Heart right ventricle (tissue), 16 donors: Measurements from ENCODE around the gene LDLRAD4. TPM values are rescaled to one million over a fixed set of nuclear protein-coding genes. Genes with fewer than 3 reads are reported as not detected.

Experiments used
- ATAC-seq, 8 donors: fragments of 200-7000 bp; cut with Tn5 transposase; one replicate each; pipeline ENCODE4 v1.9.1; 2020; ENCODE audit warnings: mild to moderate bottlenecking in 8 of 8, moderate library complexity in 8 of 8, moderate number of reproducible peaks in 1 of 8
- DNase-seq, 2 donors: peaks; one replicate each; pipeline ENCODE4 v3.0.0-alpha.2; 2020
- H3K27ac ChIP-seq, 10 donors: fragments of 200-600 bp; sonication (generic) in 2 of 10; one replicate each; pipeline versions ENCODE4 v1.5.0 to v1.8.0; 2020 to 2022; ENCODE audit warnings: mild to moderate bottlenecking in 3 of 10
- H3K27me3 ChIP-seq, 7 donors: fragments of 200-600 bp; one replicate each; pipeline ENCODE4 v1.8.0; 2021 to 2022; ENCODE audit warnings: mild to moderate bottlenecking in 2 of 7
- H3K36me3 ChIP-seq, 9 donors: fragments of 200-600 bp; sonication (generic) in 1 of 9; one replicate each; pipeline versions ENCODE4 v1.5.0 to v1.8.0; 2020 to 2022; ENCODE audit warnings: mild to moderate bottlenecking in 2 of 9
- H3K4me1 ChIP-seq, 9 donors: fragments of 200-600 bp; sonication (generic) in 1 of 9; one replicate each; pipeline versions ENCODE4 v1.5.0 to v1.8.0; 2020 to 2022; ENCODE audit warnings: mild to moderate bottlenecking in 4 of 9
- H3K4me3 ChIP-seq, 10 donors: fragments of 200-600 bp; sonication (generic) in 2 of 10; one replicate each; pipeline versions ENCODE4 v1.5.0 to v1.8.0; 2020 to 2022; ENCODE audit warnings: mild to moderate bottlenecking in 7 of 10, moderate library complexity in 2 of 10
- H3K9me3 ChIP-seq, 11 donors: fragments of 200-600 bp in 10 of 11; sonication (generic) in 2 of 11; one replicate each; pipeline versions ENCODE4 v1.5.0 to v1.8.0; 2013 to 2022; ENCODE audit warnings: mild to moderate bottlenecking in 2 of 11, control low read depth in 1 of 11, moderate library complexity in 1 of 11
- WGBS, 2 donors: extraction: QIAGEN DNeasy Blood & Tissue Kit; methylation state at CpG; one replicate each; pipeline ENCODE4 v1.1.7; 2013; ENCODE audit warnings: inconsistent platforms in 1 of 2; 5-methylcytosine and 5-hydroxymethylcytosine counted together
- intact Hi-C, 10 donors: fragments of 100-400 bp; cut with DNase I; formaldehyde crosslinking; loops; one replicate each; pipeline versions ENCODE4 v1.11.1 to v1.14.2; 2022
- polyA plus RNA-seq, 2 donors: library from polyadenylated mRNA; stranded (reverse); fragments of 200-250 nt; gene quantifications; one replicate each; pipeline ENCODE4 v1.2.3, GENCODE V29; 2013
- total RNA-seq, 10 donors: library from RNA; stranded (reverse); fragmentation: NEBNext Ultra II Directional in 3 of 10; extraction: Animal tissue kit (Norgen Biotek cat#: 25700) in 3 of 10; gene quantifications; one replicate each; pipeline versions ENCODE4 v1.2.1 to v1.2.4, GENCODE V29; 2021 to 2023
- TF ChIP-seq, protein P1 (sequence below), 9 donors: fragments of 200-600 bp; sonication (generic) in 2 of 9; IDR thresholded peaks; one replicate each; pipeline versions ENCODE4 v1.5.0 to v1.8.0; 2021 to 2022; ENCODE audit warnings: antibody characterized with exemption in 9 of 9, mild to moderate bottlenecking in 5 of 9, moderate library complexity in 1 of 9
- donor health status: Arrhythmogenic right ventricular cardiomyopathy.
- donor health status: ischemic (EF 13 %, LVEDD 7.1; RV severe dilation, severe dysfunction).
- donor health status: healthy with polysubstance abuse.
- donor health status: DM: no; HTN: yes; CAD: no.
- donor health status: DM: no; HTN: no; CAD: no.
- donor health status: ischemic (EF 25% LVEDD 6.9; RV normal size, moderate dysfunction).
- donor health status: ischemic (EF 25% LVEDD 5.7; RV mildly dilated, moderate dysfunction).
- donor health status: healthy.
- donor health status: DM: yes; HTN: yes; CAD: no.
- donor health status: Ischemic cardiomyopathy.
- donor health status: ischemic (EF 35%, LVEDD 5.7; RV mildly dilated, moderate dysfunction).
- donor health status: nonischemic (EF 11% LVEDD 7.7; RV severe dilation, severe dysfunction).
- donor health status: DM: yes; HTN: yes; CAD: no.
- donor health status: PGD.
- donor health status: ischemic (EF 29% LVEDD 5.4; RV normal size, mild dysfunction).
- donor health status: nonischemic (EF 23%, LVEDD 6.1; RV moderate dilation, normal function).

Gene LDLRAD4
- total and polyA plus RNA-seq, 12 donors: 5.4 to 74.6 (median 34.6) TPM

GRCh38 chr18:13641551-13642439, 423.2 kb downstream of the LDLRAD4 start:
- TF ChIP-seq, protein P1, sequence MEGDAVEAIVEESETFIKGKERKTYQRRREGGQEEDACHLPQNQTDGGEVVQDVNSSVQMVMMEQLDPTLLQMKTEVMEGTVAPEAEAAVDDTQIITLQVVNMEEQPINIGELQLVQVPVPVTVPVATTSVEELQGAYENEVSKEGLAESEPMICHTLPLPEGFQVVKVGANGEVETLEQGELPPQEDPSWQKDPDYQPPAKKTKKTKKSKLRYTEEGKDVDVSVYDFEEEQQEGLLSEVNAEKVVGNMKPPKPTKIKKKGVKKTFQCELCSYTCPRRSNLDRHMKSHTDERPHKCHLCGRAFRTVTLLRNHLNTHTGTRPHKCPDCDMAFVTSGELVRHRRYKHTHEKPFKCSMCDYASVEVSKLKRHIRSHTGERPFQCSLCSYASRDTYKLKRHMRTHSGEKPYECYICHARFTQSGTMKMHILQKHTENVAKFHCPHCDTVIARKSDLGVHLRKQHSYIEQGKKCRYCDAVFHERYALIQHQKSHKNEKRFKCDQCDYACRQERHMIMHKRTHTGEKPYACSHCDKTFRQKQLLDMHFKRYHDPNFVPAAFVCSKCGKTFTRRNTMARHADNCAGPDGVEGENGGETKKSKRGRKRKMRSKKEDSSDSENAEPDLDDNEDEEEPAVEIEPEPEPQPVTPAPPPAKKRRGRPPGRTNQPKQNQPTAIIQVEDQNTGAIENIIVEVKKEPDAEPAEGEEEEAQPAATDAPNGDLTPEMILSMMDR (IDR thresholded peaks at IDR 0.05): peak in 3 of 9 donors; percentile 7 to 28 (median 21)
- peaks cover 11 to 51% (median 27%) of the 10 kb centered on the region in 9 donors for H3K4me1 ChIP-seq
- peaks cover 0 to 12% (median 0%) of the 10 kb centered on the region in 7 donors for H3K27me3 ChIP-seq
- peaks cover 0 to 20% (median 6%) of the 10 kb centered on the region in 9 donors for H3K36me3 ChIP-seq
- 28 to 35% methylated on average over 82 to 84 of the region's 84 CpGs for WGBS, 2 donors
- H3K4me3 ChIP-seq: peak overlapping the region in 9 of 10 donors; percentile 27 to 53 (median 46)
- DNase-seq: peak; percentile 55 to 64
- intact Hi-C loops: loop anchor here in 3 of 10 donors (5.0 to 10.0 kb wide), 2 partner anchors 83 to 86 kb away; partner anchors contain the start of genes FAM210A (in 3 of the 3) and RNMT (in 3 of the 3)
- ATAC-seq: peak; percentile 70 to 84 (median 78)
- peak overlapping the region; percentile 63 to 91 (median 82) for H3K27ac ChIP-seq
- H3K9me3 ChIP-seq: no peaks in the 10 kb centered on the region

- DNase-seq (no peak), ATAC-seq (no peak)
- peaks cover 0 to 26% (median 6%) of the 10 kb centered on the region in 9 donors for H3K36me3 ChIP-seq
- TF ChIP-seq, protein P1 (IDR thresholded peaks at IDR 0.05): no peak
- intact Hi-C loops: loop anchor here in 3 of 10 donors (5.0 to 10.0 kb wide), 2 partner anchors 82 to 85 kb away; partner anchors contain the start of genes FAM210A (in 3 of the 3) and RNMT (in 3 of the 3)
- no peaks in the 10 kb centered on the region for H3K9me3 ChIP-seq
- peaks cover 0 to 12% (median 0%) of the 10 kb centered on the region in 7 donors for H3K27me3 ChIP-seq
- H3K27ac ChIP-seq: peak overlapping the region; percentile 63 to 91 (median 82)
- 92 to 94% methylated on average over 15 of the region's 15 CpGs for WGBS, 2 donors
- peaks cover 11 to 51% (median 27%) of the 10 kb centered on the region in 9 donors for H3K4me1 ChIP-seq
- peak overlapping the region in 6 of 10 donors; percentile 31 to 53 (median 48) for H3K4me3 ChIP-seq
These were observed 423.9 kb downstream of the LDLRAD4 start for GRCh38 chr18:13642440-13642827.

GRCh38 chr18:13643261-13643751, 424.7 kb downstream of the LDLRAD4 start:
- Histone ChIP-seq H3K27me3 (peaks cover 0 to 12% (median 0%) of the 10 kb centered on the region in 7 donors), H3K27ac (no peak overlapping the region), H3K36me3 (peaks cover 0 to 29% (median 6%) of the 10 kb centered on the region in 9 donors), H3K4me3 (no peak overlapping the region), H3K9me3 (no peaks in the 10 kb centered on the region), H3K4me1 (peaks cover 11 to 50% (median 26%) of the 10 kb centered on the region in 9 donors)
- ATAC-seq: no peak
- WGBS, 2 donors: 77 to 81% methylated on average over 15 to 16 of the region's 16 CpGs
- TF ChIP-seq, protein P1 (IDR thresholded peaks at IDR 0.05): no peak
- intact Hi-C loops: loop anchor here in 3 of 10 donors (5.0 to 10.0 kb wide), 2 partner anchors 81 to 84 kb away; partner anchors contain the start of genes FAM210A (in 3 of the 3) and RNMT (in 3 of the 3)
- no peak for DNase-seq

DNA sequence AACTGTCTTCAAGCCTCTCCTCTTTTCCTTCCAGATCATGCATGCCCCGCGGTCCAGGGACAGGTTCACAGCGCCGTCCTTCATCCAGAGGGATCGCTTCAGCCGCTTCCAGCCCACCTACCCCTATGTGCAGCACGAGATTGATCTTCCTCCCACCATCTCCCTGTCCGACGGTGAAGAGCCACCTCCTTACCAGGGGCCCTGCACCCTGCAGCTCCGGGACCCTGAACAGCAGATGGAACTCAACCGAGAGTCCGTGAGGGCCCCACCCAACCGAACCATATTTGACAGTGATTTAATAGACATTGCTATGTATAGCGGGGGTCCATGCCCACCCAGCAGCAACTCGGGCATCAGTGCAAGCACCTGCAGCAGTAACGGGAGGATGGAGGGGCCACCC, 426.5 kb downstream of the LDLRAD4 start:
- Histone ChIP-seq H3K36me3 (peaks cover 0 to 30% (median 6%) of the 10 kb centered on the region in 9 donors), H3K4me3 (no peak overlapping the region), H3K27me3 (peaks cover 0 to 12% (median 0%) of the 10 kb centered on the region in 7 donors), H3K4me1 (peaks cover 8 to 32% (median 17%) of the 10 kb centered on the region in 9 donors), H3K9me3 (no peaks in the 10 kb centered on the region), H3K27ac (no peak overlapping the region)
- TF ChIP-seq, protein P1 (IDR thresholded peaks at IDR 0.05): no peak
- DNase-seq (no peak), ATAC-seq (no peak)
- 96 to 98% methylated on average over 16 of the region's 16 CpGs for WGBS, 2 donors
- intact Hi-C loops: loop anchor here in 2 of 10 donors (10.0 kb wide), 1 partner anchor 80 kb away; the partner anchor contains the start of genes FAM210A (in 2 of the 2) and RNMT (in 2 of the 2)
